GM19438 (cell line): Measurements from ENCODE around the gene USP48.
"Not testable (repeated sequence)": the region's sequence is repeated elsewhere in the genome, so short reads cannot be mapped to it uniquely, and the experiment has no call there.

Experiments
- ATAC-seq: cut with Tn5 transposase; IDR thresholded peaks from one replicate; pipeline ENCODE4 v1.9.1; 2021; ENCODE audit warnings: low read depth; ENCODE audit not compliant: unreplicated experiment

The USP48 gene

DNA sequence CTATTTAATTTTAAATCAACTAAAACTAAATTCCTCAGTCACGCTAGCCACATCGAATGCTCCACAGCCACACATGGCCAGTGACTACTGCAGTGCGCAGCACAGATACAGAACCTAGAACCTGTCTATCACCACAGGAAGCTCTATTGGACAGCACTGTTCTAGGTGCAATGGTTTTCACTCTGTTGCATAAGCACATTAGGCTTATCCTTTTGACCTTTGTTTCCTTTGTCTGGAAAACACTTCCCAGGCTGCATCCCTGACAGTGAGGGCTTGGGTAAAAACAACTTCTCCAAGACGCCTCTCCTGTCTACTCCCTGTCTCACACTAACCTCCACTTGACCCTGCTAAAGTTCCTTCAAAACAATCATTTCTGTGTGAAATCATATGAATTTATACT, 80.2 kb downstream of the USP48 start:
- no peak for ATAC-seq

DNA sequence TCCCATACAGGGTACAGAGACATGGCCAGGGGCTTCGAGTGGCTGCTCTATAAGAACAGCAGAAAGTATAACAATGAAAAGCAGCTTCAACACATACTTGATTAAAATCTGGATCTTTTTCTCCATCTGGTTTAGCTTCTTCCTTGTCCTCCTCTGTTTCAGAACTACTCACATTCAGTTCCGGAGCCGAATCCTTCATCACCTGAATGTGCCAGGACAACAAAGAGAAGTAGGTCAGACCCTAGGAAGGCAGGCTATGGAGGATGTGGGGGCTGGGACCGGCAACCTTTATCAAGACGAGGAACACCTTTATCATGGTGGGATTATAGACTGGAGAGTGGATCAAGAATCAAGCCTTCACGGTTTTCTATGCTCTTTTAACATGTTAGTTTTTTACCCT, 81.5 kb downstream of the USP48 start:
- no peak for ATAC-seq

DNA sequence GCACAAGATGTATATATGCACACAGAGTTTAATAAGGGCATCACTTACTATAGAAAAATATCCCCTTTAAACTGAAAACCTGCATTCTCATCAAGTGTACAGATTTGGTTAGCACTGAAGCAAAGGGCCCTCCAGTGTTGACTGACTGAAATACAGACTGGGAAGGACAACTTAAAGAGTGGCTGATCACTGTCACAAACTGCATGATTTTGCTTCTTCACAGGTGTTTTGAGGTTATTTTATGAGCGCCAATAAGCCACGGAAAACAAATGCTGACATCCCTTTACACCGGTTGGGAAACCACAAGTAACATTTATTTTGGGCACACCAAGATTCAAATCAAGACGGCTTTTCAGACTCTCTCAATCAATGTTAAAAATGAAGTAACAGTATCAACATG, 82.9 kb downstream of the USP48 start:
- ATAC-seq = no peak

DNA sequence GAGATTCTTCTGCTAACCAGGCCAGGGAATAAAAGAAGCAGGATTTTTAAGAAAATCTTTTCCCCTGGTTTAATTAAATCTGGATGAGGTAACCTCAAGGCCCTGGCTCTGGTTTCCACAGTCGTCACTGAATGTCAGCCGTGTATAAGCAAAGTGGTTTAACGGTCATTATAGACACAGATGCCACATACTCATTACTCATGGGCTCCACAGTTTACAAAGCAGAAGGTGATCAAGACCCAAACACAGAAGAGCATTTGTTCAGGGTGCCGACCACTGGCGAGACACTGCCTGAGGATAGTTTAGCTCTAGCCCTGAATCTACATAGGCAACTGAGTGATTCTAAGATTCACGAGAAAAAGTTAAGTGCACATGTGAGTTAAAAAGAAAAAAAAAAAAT, 86.0 kb downstream of the USP48 start:
- ATAC-seq = no peak

DNA sequence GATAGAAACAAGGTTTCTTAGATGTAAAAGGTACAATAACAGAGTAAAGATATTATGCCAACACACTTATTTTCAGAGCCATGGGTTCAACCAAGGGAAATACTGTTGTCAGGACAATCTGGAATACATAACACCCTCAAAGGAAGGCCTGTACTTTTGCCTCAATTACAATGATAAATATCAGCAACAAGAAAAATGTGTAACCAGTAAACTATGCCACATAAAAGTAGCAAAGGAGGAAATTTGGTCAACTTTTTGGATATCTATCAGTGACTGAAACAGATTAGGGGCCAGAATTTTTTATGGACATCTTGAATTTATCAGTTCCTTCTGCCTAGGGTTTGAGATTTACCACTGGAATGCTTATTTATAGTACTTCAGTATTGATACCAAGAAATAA, 89.2 kb downstream of the USP48 start:
- ATAC-seq = no peak

DNA sequence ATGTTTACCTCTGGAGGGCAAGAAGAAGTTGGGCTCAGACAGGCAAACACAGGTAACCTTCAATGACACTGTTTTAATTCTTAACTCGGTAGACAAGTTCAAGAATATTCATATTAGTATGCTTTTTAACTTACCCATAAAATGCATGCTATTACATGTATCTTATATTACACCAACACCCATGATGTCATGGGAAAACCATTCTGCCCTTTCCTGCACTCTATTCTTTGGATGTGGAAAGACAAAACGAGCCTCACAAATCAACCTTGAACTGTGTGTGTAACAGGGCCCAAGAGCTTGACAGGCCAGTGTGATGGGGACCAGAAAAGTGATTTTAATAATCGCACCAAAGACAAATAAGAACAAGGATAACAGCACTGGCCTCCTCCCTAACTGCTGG, 91.2 kb downstream of the USP48 start:
- ATAC-seq = no peak

DNA sequence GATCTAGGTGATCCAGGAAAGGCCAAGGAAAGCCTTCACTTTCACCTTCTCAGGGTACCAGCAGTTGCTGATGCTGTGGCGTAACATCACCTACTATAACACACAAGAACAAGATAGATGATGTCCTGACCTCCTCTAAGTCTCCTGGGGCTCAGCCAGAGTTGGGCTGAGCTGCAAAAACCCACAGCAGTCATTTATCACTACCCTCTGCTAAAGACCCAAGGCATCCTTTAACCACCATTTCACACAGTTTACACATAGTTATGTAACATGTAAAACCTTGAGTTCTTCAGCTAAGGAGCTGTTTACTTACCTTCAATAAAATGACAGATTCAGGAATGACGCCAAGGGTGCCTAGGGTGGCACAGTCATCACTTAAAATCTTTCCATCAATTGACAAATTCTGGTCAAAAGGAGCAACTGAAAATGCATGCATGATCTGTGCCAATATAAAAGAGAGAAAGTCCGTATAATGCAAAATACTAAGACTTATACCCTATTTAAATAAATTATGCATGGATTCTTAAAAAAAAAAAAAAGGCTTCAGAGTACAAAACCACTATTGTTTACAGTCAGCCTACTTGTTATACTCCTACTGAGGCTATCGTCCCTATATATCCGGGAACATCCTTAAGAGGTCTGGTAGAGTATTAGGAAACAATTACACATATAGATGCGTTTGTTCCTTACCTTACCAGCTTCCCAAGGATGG, 93.1 kb downstream of the USP48 start:
- ATAC-seq = no peak

DNA sequence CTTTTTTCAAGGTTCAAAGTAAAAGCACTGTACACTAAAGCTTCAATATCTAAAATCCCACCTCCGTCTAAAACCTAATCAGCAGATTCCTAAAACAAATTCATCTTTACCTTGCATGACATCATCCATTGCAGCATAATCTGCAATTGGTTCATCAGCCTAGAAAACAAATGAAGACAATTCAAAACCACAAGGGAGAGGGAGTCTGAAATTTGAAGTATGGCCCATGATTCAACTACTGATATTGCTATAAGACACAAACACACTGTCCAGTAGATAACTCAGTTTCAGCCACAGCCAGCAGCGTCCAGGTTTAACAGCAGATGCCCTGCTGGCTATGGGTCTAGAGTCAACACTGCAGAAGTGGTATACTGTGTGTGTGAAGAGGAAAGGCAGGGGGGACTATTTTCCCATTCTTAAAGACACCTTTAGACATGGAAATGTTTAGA, 95.8 kb downstream of the USP48 start:
- ATAC-seq = no peak

DNA sequence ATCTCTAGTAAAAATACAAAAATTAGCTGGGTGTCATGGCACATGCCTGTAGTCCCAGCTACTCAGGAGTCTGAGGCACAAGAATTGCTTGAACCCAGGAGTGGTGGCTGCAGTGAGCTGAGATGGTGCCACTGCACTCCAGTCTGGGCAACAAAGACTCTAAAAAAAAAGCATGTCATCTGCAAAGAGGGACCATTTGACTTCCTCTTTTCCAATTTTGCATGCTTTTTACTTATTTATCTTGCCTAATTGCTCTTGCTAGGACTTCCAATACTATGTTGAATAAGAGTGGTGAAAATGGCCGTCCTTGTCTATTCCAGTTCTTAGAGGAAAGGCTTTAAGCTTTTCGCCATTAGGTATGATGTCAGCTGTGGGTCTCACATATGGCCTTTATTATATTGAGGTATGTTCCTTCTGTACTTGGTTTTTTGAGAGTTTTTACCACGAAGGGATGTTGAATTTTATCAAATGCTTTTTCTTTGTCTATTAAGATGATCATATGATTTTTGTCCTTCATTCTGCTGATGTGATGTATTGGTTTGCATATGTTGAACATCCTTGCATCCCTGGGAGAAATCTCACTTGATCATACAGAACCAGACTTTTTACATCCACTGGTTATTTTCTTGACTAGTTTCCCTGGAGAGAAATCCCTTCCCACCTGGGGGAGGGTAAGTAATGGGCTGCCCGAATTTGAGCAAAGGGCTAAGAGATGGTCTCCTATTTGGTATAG, 96.8 kb downstream of the USP48 start:
- no peak for ATAC-seq

DNA sequence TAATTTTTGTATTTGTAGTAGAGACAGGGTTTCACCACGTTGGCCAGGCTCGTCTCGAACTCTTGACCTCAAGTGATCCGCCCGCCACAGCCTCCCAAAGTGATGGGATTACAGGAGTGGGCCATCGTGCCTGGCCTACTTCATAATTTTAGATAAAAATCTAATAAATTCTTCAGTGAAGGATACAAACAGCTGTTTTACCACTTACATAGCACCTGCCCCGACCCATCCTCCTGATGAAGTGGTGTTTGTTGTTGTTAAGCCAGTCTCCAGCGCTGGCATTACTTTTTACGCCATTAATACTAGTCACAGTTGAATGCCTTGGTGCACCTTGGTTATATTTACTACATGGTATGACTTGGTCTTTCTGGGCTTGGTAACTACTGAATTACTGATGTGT, 101.5 kb downstream of the USP48 start:
- no peak for ATAC-seq

DNA sequence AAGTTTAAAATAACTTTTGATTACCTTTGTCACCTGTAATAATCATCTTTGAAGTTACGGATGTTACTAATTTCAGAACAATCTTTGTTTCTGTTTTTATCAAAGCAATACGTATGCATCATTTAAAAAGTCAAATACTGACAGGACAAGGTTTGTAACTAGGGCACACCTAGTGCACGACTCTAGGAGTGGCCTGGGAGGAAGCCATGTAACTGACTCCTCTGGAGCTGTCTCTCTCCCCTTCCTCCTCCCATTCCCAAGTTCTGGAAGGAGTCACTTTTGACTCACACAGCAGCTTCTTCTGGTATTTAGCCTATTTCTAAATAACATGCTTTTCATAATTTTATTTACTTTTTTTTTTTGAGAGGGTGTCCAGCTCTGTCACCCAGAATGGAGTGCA, 102.0 kb downstream of the USP48 start:
- ATAC-seq = no peak

DNA sequence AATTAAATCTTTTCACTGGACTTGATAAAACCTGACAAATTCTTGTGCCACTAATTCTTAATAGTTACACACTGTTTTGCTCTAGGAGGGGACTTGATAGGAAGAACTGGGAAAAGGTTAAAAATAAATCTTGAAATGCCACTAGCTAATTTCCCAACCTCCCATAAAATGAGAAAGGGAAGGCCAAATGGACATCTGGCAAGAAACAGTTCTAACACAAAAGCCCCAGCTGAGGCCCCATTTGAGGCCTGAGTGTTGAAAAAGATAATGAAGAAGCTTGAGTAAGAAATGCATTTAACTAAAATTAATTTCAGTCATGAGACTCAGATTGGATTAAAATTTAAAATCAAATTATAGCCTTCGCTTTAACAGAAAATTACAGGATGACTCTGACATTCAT, 102.6 kb downstream of the USP48 start:
- ATAC-seq = no peak

DNA sequence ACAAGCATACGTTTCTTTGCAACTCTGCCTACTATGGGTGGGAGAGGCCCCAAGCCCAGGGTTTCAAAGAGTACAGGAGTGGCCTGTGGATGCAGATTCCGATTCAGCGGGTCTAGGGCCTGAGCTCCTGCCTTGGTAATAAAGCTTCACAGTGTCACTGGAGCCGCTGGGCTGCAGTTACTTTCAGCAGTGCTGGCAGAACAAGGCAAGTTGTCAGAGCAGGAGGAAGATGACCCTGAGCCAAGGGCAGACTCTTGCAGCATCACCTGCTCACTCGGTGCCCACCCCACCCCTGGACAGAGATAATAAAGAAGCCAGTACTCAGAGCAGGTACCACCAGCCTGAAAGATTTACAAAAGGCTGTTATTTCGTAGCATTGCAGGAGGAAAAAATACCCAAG, 105.8 kb downstream of the USP48 start:
- ATAC-seq = no peak

DNA sequence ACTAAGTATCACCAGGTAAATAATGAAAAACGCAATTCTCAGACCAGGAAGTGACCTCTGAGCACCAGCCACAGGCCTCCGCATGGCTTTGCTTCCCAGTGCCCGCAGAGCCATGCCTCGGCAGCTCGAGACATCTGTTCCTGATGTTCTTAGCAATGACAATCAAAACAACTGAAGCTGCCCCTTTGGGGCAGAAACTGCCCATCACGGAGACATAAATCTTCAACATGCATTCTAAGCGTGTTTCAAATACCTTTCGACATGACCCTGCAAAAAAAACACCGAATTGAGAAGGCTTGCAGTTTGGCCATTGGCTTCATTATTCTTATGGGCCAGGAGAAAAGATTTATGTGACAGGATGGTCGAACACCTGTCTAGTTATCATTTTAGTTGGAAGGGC, 108.0 kb downstream of the USP48 start:
- ATAC-seq = no peak

DNA sequence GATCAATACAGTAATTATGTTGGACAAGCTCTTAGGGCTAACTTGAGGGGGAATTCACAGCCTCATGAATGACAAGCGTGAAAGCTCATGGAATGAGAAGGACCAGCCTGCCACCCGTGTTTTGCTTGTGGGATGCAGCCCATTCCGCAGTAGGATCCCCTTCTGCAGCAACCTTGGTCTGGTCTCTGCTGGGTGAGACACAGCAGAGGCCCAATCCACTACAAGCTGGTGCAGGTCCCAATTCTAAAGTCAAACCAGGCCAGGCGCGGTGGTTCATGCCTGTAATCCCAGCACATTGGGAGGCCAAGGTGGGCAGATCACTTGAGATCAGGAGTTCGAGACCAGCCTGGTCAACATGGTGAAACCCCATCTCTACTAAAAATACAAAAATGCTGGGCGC, 109.1 kb downstream of the USP48 start:
- not testable (repeated sequence) for ATAC-seq

DNA sequence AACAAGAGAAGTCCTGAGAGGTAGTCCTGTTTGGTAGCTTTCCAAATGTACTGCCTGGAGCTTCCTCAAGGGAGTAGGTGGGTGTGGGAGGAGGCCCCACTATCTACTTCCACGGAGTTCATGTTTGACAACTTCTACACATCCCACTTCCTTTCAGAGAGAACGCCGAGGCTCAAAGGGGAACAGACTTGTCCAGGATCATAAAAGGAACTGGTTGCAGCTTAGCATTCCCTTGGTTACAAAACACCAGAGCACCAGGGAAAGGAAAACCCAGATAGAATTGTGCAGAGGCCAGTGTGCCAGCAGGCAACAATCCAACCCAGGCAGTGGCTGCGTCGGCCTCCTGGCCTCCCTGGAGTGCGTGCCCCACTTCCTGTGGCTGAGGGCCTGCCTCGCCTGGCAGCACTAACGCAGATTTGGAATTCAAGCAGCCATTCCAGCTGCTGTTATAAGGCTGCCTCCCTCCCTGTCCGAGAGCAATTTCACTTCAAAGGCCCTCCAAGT, 109.6 kb downstream of the USP48 start:
- no peak for ATAC-seq

DNA sequence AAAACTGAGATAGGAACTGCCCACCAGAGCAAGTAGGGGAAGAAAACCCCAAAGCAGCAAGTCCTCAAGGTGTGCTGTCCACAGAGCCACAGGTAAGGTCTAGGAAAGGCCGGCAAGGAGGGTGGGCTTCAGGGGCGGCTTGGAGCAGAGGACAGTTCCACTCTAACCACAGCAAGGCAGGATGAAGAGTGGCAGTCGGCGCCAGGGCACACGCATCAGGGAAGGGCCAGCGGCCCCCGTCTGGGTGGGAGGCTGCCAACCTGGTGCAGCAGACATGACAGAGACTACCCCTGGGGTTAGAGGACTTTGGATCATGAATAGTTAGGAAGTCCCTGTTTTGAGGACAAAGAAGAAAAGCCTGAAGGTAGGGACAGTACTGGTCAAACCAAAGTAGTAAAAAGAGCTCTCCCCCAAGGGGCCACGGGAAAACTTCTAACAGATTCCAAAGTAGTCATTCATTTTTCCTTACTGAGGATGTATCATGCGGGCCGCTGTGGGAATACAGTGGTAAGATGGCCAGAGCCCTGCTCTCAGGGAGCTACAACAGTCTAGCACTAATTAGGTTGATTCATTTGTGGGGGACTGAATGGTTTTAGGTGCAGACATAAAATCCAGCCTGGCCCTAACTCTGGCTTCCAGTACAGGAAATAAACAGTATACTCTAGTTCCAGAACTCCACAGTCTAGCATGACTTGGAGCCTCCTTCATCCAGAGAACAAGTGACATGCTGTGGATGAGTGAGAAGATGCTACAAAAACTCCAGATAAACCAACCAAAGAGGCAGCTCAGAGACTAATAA, 110.3 kb downstream of the USP48 start:
- no peak for ATAC-seq

DNA sequence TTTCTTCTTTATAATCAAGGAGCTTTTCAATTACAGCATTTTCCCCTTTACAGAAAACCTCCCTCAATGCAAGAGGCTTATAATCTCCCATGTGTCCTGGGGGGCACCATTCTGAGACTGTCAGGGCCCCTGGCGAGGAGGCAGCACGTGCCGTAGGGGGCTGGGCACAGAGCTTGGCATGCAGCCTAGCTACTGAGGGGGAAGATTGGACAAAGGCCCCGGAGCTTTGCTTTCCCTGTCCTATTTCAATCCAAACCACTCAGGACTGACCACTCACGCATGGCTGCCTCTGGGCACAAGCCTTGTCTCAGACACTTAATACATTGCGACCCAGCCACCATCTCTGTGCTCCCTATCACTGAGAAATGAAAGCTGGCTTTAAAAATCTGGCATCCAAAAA, 111.0 kb downstream of the USP48 start:
- ATAC-seq = no peak

DNA sequence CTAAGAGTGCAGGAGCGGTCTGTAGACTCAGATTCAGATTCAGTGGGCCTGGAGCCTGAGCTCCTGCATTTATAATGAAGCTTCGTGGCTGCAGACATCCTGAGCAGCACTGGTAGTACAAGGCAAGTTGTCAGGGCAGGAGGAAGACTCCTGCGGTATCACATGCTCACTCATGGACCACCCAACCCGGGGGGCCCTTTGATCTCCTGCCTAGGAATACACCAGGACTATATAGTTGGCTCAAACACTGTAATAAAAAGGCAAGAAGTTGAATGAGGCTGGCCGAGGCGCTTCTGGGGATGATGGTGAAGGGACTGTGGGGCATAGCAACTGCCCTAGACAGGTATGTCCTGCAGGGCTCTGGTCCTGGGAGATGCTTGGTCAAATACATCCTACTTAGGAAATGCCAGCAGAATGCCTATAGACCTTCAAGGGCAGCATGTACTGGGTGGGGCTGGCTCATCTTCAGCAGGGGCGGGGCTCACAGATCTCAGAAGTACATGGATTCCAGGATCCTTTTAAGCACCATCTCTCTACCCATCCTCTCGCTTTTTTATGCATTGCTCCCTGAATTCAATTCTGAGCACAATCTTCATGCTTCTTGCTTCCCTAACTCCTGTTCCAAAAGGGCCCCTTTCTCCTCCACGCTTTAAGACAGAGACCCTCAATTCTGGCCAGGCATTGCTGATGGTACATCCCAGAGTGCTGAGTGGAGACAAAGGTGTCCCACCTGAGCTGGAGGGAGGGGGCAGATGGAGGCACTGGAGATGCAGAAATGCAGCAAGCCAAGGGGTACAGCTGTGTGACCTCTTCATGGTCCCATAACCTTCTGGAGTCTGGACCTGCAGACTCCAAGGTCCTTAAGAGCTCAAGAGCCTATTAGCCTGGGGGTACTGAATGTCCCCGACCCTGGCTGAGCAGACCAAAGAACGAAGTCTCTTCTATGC, 111.7 kb downstream of the USP48 start:
- ATAC-seq = no peak
